ENCODE measurements around the gene AGPAT3. TPM values are rescaled to one million over a fixed set of nuclear protein-coding genes. Genes with fewer than 3 reads are reported as not detected.
"Not testable (repeated sequence)": the region's sequence is repeated elsewhere in the genome, so short reads cannot be mapped to it uniquely, and the experiment has no call there.

The AGPAT3 gene
- polyA plus RNA-seq, 1 donor, result 70.7 TPM

DNA sequence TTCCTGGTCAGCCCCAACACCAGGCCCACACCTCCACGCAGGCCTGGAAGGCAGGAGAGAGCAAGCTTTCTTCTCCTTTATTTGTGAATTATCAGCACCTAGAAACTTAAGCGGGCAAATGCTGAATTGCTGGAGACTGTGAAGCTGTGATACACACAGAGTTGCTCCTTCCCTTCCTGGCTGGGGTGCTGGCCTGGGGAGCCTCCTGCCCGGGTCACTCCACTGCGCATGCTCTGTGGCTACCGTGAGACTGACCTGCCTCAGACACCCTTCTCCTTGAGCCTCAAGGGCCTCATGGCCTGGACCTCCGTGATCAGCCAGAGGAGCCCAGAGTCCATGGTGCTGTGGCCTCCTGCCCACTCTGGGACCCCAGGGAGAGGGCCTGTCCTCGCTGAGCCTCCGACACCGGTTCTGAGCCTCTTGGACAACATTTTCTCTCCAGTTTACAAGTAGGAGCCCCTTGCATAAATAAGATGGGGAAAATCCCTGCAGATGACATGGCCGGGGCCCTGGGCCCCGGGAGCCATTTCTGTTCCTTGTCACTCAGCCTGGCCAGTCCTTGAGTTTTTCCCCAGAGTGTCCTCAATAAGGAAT, 18.0 kb downstream of the AGPAT3 start:
- no peak for DNase-seq

DNA sequence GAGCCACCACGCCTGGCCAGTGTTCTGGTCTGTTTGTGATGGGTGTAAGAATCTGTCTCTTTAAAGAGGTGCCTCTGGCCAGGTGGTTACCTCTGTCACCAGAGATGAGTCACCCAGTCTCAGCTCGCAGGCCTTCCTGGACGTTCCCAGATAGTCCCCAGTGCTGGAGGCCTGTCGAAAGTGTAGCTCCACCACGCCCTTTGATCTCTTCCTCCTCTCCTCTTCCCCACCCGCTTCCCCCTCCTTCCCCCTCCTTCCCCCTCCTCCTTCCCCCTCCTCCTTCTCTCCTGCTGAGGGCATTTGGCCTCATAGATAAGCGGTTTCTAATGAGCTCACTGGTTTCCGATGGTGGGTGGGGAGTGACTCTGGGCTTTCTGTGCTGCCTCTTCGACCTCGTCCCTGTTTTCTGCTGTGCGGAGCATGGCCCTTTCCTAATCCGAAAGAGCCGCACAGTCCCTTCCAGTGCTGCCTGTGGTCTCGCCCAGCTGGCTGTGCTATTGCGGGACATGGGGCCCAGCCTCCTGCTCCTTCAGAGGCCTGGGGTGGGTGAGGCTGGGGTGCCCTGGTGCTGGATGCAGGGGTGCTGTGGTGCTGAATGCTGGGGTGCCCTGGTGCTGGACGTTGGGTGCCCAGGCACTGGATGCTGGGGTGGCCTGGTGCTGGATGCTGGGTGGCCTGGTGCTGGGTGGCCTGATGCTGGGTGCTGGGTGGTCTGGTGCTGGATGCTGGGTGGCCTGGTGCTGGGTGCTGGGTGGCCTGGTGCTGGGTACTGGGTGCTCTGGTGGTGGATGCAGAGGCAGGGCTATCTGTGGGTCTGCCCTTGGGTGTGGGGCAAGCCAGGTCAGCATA, 19.2 kb downstream of the AGPAT3 start:
- no peak for DNase-seq

DNA sequence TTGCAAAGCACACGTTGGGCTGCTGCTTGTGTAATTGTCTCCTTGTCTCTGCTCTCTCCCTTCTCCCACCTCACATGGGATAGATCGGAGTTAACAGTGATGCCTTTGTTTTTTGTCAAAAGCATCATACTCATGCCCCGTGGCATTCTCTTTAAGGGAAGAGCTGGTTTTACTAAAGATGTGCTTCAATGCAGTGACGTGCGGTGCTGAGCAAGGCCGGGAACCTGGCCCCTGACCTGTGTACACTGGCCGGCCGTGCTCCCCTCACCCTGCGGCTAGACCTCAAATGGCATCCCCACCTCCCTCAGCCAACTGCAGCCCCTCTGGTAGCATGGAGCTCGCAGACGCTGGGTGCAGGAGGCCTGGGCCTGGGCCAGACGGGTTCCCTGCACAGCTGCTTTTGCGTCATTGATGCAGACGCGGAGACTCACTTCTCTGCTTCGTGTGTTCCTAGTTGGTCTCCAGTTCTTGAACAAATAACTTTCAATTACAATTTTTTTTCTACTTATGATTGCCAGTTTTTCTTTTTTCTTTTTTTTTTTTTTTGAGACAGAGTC, 19.9 kb downstream of the AGPAT3 start:
- DNase-seq, result no peak

GRCh38 chr21:43885721-43886120, 20.7 kb downstream of the AGPAT3 start:
- no peak for DNase-seq

- DNase-seq, result no peak
Measured at GRCh38 chr21:43886565-43886964, 21.5 kb downstream of the AGPAT3 start.

- no peak for DNase-seq
Measured at GRCh38 chr21:43889069-43889468, 24.0 kb downstream of the AGPAT3 start.

DNA sequence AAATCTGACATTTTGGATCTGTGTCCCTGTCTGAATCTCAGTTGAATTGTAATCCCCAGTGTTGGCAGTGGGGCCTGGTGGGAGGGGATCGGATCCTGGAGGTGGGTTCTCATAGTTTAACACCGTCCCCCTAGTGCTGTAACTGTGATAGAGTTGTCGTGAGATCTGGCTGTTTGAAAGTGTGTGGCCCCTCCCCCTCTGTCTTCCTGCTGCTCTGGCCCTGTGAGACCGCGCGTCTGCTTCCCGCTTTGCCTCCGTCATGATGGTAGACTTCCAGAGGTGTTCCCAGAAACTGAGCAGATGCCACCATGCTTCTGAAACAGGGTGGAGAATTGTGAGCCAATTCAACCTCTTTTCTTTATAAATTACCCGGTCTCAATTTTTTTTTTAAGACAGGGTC, 25.0 kb downstream of the AGPAT3 start:
- no peak for DNase-seq

DNA sequence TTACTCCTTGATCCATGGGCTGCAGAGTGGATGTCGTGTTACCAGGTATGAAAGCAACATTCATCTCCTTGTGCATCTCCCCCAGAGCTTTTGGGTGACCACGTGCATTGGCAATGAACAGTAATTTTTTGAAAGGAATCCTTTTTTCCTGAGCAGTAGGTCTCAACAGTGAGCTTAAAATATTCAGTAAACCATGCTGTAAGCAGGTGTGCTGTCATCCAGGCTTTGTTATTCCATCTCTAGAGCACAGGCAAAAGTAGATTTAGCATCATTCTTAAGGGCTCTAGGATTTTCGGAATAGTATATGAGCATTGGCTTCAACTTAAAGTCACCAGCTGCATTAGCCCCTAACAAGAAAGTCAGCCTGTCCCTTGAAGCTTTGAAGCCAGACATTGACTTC, 27.3 kb downstream of the AGPAT3 start:
- no peak for DNase-seq

GRCh38 chr21:43892984-43893535, 28.0 kb downstream of the AGPAT3 start:
- no peak for DNase-seq

DNA sequence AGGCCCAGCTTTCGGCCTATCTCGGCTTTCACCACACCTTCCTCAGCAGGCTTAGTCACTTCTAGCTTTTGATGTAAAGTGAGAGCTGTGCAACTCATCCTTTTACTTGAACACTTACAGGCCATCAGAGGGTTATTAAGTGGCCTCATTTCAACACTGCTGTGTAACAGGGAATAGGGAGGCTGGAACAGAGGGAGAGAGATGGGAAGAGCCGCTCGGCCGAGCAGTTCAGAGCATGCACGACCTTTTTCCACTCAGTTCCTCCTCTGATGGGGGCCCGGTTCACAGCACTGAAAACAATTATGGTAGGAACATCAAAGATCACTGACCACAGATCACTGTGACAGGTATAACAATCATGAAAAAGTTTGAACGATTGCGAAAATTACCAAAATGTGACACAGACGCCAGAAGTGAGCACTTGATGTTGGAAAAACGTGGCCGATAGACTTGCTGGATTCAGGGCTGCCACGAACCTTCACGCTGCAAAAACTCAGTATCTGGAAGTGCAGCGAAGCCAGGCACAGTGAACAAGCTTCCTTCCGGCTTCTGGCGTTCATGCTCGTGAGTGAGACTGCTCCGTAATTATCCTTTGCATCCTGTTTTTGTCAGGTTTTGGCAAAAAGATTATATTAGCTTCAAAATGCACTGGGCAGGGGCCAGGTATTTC, 28.6 kb downstream of the AGPAT3 start:
- no peak for DNase-seq

- DNase-seq, result no peak
Measured at GRCh38 chr21:43894206-43894577, 29.2 kb downstream of the AGPAT3 start.

GRCh38 chr21:43895196-43895595, 30.2 kb downstream of the AGPAT3 start:
- DNase-seq, result no peak

DNA sequence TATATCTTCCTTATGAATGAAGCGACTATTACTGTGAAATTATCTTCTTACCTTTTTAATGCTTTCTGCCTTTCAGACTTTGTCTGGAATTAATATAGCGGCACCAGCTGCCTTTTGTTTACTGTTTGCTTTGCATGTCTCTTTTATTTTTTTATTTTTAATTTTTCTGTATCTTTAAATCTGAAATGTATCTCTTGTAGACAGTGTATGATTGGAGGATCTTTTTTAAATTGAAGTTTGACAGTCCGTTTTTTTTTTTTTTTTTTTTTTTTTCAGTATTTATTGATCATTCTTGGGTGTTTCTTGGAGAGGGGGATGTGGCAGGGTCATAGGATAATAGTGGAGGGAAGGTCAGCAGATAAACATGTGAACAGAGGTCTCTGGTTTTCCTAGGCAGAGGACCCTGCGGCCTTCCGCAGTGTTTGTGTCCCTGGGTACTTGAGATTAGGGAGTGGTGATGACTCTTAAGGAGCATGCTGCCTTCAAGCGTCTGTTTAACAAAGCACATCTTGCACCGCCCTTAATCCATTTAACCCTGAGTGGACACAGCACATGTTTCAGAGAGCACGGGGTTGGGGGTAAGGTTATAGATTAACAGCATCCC, 31.8 kb downstream of the AGPAT3 start:
- not testable (repeated sequence) for DNase-seq

GRCh38 chr21:43899307-43900077, 34.5 kb downstream of the AGPAT3 start:
- no peak for DNase-seq

DNA sequence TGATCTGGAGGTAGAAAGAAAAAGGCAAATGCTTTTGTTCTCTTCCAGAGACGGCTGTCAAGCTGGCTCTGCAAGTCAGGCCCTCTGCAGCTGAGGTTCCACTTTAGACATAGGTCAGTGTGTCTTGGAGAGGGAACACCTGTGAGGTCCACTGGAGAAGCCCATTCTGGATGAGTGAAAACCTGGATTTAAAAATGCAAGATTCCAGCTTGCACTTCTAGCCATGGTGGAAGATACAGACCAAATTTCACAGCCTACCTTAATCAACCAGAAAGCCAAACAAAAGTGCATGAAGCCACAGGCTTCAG, 35.0 kb downstream of the AGPAT3 start:
- no peak for DNase-seq

DNA sequence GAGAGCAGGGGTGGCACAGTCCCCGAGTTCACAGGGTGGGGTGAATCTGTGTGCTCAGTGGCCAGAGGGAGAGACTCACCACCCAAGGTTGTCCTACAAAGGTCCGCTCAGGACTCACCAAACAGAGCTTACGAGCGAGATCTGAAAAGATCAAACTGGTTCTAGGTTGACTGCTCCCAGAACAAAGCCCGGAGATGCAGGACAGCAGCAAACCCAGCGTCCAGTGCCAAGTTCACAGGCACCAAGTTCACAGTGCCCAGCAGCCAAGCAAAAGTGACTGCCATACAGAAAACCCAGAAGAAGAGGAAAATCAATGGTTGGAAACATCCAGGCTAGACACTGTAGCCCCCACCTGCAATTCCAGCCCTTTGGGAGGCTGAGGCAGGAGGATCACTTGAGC, 35.7 kb downstream of the AGPAT3 start:
- DNase-seq, result no peak

- DNase-seq, result no peak
Measured at GRCh38 chr21:43902441-43902840, 37.4 kb downstream of the AGPAT3 start.

GRCh38 chr21:43903451-43904091, 38.5 kb downstream of the AGPAT3 start:
- DNase-seq, result no peak

DNA sequence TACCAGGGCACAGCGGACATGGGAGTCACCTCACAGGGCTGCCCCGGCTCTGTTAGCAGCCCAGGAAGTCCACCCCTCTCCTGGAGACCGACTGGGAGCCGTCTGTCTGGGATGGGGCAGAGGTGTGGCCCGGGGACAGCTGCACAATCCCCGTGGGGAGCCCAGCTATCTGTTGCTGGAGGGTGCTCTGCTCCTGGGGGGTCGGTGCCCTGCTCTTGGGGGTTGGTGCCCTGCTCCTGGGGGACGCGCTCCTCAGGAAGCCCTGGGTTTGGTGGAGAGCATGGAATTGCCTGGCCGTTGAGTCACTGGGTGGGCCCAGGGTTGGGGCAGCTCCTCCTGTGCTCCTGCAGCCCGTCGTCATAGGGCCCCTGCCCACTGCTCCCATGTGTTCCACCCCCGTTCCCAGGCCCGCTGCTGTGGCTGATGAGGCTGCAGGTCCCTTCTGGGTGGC, 39.3 kb downstream of the AGPAT3 start:
- no peak for DNase-seq

DNA sequence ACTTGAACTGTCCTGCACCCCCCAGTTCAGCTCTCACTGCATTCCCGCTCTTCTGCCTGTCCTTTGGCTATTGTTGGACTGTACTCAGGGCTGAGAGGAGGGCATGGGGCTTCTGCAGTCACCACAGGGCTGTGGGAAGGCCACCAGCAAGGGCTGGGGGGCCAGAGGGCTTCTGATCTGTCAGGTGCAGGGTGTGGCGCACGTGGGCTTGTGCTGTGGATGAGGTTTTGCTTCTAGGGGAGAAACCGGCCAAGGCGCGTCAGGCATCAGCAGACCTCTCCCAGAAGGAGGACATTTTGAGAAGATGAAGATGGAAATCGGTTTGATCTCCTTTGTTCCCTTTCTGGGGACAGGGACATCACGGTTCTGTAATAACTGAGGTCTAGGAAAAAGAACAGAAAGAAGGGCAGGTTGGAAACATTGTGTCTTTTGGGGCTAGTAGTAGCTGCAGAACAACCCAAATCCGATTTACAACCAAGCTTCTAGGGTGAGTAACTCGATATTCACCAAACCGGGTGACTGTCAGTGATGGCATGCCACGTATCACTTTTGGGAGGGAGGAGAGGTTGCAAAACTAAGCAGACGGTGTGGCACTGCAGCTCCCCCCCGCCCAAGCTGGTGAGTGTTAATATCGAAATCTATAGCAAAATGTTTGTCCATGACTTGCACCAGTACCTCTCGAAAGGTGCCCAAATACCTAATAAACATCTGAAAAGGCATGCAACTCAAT, 40.9 kb downstream of the AGPAT3 start:
- DNase-seq, result no peak
